ENCODE results near the gene ZNF385C.
A peak's percentile ranks its signal among the peaks of the same experiment; 100 is the strongest.

The ZNF385C gene

GRCh38 chr17:42077755-42078154 lies 20.5 kb downstream of the ZNF385C start:
- no peak for DNase-seq (ENCODE audit: low read depth)

GRCh38 chr17:42076797-42077559 lies 21.3 kb downstream of the ZNF385C start:
- DNase-seq (ENCODE audit: low read depth) = no peak

GRCh38 chr17:42075789-42076188 lies 22.5 kb downstream of the ZNF385C start:
- no peak for DNase-seq (ENCODE audit: low read depth)

- no peak for DNase-seq (ENCODE audit: low read depth)
These were observed 25.7 kb downstream of the ZNF385C start for GRCh38 chr17:42072323-42073187.

- no peak for DNase-seq (ENCODE audit: low read depth)
These were observed 26.5 kb downstream of the ZNF385C start for GRCh38 chr17:42071810-42072209.

GRCh38 chr17:42068979-42069378 lies 29.3 kb downstream of the ZNF385C start:
- no peak for DNase-seq (ENCODE audit: low read depth)

- DNase-seq (ENCODE audit: low read depth) = peak; percentile 6
These were observed 30.7 kb downstream of the ZNF385C start for GRCh38 chr17:42067371-42068091.

GRCh38 chr17:42065201-42065600 lies 33.1 kb downstream of the ZNF385C start:
- DNase-seq (ENCODE audit: low read depth) = no peak

- no peak for DNase-seq (ENCODE audit: low read depth)
These were observed 35.6 kb downstream of the ZNF385C start for GRCh38 chr17:42062681-42063080.

- DNase-seq (ENCODE audit: low read depth) = no peak
These were observed 36.4 kb downstream of the ZNF385C start for GRCh38 chr17:42061646-42062487.

- DNase-seq (ENCODE audit: low read depth) = no peak
These were observed 38.0 kb downstream of the ZNF385C start for GRCh38 chr17:42060231-42060630.

GRCh38 chr17:42059815-42060214 lies 38.5 kb downstream of the ZNF385C start:
- DNase-seq (ENCODE audit: low read depth) = no peak

- DNase-seq (ENCODE audit: low read depth) = no peak
These were observed 40.2 kb downstream of the ZNF385C start for GRCh38 chr17:42058063-42058462.

GRCh38 chr17:42056635-42057034 lies 41.6 kb downstream of the ZNF385C start:
- no peak for DNase-seq (ENCODE audit: low read depth)

- DNase-seq (ENCODE audit: low read depth) = no peak
These were observed 42.8 kb downstream of the ZNF385C start for GRCh38 chr17:42055496-42055895.

- DNase-seq (ENCODE audit: low read depth) = no peak
These were observed 43.2 kb downstream of the ZNF385C start for GRCh38 chr17:42055027-42055426.

GRCh38 chr17:42053731-42054500 lies 44.4 kb downstream of the ZNF385C start:
- no peak for DNase-seq (ENCODE audit: low read depth)

- no peak for DNase-seq (ENCODE audit: low read depth)
These were observed 45.9 kb downstream of the ZNF385C start for GRCh38 chr17:42052346-42052877.

- DNase-seq (ENCODE audit: low read depth) = no peak
These were observed 46.6 kb downstream of the ZNF385C start for GRCh38 chr17:42051645-42052044.

GRCh38 chr17:42051013-42051400 lies 47.3 kb downstream of the ZNF385C start:
- no peak for DNase-seq (ENCODE audit: low read depth)
